M059J (cell line): Measurements from ENCODE around the gene LYRM2. TPM values are rescaled to one million over a fixed set of nuclear protein-coding genes. Genes with fewer than 3 reads are reported as not detected.

ENCODE experiments used
- DNase-seq: peaks from one replicate; pipeline ENCODE4 v3.0.0-alpha.2; 2012; ENCODE audit warnings: low read depth
- total RNA-seq: library from RNA; depleted of rRNA; stranded (reverse); fragments of >200 nt; shearing (Covaris generic); gene quantifications from 2 replicates; pipeline ENCODE4 v1.2.3, GENCODE V29; 2014

Gene LYRM2
- total RNA-seq, 1 experiment from 2014 or later, result 20.6 TPM

GRCh38 chr6:89596056-89596455 lies 42.5 kb downstream of the LYRM2 start:
- no peak for DNase-seq

GRCh38 chr6:89591745-89592144 lies 46.8 kb downstream of the LYRM2 start:
- no peak for DNase-seq

DNA sequence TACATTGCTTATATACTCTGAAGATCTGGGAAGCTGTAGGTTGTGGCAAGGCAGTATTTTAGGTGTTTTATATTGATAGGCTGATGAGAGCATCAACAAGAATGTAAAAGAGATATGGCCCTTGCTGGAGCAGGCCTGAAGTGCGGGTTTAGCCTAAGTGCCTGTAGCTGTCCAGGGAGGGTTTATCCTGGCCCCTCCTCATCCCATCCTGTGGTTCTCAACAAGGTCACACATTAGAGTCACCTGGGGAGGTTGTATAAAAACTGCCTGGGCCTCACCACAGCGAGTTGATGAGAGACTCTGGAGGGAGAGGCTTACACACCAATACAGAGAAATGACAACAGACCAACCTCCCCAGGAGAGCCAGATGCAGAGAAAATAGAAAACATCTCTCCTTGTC lies 48.4 kb downstream of the LYRM2 start:
- no peak for DNase-seq

- DNase-seq, result no peak
Observed at GRCh38 chr6:89589297-89590025, 49.1 kb downstream of the LYRM2 start.

DNA sequence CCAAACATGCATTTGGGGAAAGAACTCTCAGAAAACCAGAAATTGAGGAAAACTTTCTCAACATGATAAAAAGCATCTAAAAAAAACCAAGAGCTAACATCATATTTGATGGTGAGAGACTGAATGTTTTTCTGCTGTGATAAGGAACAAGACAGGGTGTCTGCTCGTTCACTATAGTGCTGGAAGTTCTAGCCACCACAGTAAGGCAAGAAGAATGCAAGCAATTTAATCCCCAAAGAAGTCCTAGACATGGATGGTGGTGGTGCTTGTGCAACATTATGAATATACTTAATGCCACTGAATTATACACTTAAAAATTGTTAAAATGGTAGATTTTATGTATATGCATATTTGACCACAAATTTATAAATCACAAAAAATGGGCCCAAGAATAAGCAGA lies 53.4 kb downstream of the LYRM2 start:
- DNase-seq, result no peak

DNA sequence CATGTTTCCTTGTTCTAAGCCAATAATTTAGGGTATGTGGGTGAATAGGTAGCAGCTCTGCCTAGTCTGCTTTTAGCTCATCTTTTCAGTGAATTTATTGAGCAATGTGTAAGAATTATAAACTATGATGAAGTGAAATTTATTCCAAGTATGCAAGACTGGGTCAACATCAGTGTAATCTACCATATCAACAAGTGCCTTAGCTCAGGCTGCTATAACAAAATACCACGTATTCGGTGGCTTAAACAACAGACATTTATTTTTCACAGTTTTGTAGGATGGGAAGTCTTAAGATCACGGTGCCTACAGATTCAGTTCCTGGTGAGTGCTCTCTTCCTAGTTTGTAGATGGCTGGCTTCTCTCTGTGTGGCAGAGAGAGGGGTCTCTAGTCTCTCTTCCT lies 54.0 kb downstream of the LYRM2 start:
- DNase-seq, result no peak

GRCh38 chr6:89583559-89583958 lies 55.0 kb downstream of the LYRM2 start:
- no peak for DNase-seq

GRCh38 chr6:89582669-89583325 lies 55.8 kb downstream of the LYRM2 start:
- DNase-seq, result no peak

GRCh38 chr6:89581689-89582088 lies 56.9 kb downstream of the LYRM2 start:
- no peak for DNase-seq

DNA sequence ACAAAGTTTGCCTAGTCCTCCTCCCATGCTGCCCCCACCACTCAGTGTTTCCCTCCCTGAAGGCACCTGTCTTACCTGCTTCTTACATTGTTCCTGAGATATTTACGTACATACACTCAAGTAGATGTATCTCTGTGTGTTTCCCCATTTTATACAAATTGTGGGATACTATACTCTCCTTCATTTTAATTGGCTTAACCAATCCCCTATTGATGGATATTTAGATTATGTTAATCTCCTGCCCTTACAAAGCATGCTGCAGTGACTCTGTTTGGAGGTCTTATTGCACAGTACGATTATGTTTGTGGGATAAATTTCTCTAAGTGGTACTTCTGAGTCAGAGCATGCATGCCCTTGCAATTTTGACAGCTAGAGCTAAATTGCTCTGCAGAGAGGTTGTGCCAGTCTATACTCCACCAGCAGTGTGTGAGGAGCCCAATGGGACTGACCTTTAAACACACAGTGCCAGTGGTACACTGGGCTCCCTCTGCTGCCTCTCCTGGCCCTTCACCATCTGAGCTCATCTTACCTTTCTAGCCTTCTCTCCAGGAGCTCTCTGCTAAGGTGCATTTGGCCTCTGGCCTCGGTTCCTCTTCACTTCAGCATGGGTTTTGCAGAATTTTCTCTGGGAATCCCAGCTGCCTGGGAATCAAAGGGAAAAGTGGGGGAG lies 57.4 kb downstream of the LYRM2 start:
- DNase-seq, result no peak

DNA sequence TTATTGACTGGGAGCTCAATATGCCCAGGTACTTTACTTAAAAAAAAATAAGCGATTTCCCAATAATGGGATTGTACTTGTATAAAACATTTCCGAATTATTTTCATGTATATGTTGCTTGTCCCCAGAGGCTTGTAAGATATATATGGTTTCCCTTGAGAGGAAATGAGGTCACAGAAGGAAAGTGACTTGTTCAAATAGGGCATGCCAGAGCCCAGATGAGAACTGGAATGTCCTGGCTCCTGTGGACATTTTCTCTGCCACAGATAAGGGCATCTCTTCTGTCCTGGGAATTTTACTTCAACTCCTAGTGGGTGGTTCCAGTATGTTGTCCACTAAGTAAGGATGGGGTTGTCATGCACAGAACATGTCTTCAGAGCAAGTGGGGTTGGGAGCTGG lies 63.0 kb downstream of the LYRM2 start:
- DNase-seq, result no peak

- no peak for DNase-seq
Observed at GRCh38 chr6:89574910-89575561, 63.5 kb downstream of the LYRM2 start.

DNA sequence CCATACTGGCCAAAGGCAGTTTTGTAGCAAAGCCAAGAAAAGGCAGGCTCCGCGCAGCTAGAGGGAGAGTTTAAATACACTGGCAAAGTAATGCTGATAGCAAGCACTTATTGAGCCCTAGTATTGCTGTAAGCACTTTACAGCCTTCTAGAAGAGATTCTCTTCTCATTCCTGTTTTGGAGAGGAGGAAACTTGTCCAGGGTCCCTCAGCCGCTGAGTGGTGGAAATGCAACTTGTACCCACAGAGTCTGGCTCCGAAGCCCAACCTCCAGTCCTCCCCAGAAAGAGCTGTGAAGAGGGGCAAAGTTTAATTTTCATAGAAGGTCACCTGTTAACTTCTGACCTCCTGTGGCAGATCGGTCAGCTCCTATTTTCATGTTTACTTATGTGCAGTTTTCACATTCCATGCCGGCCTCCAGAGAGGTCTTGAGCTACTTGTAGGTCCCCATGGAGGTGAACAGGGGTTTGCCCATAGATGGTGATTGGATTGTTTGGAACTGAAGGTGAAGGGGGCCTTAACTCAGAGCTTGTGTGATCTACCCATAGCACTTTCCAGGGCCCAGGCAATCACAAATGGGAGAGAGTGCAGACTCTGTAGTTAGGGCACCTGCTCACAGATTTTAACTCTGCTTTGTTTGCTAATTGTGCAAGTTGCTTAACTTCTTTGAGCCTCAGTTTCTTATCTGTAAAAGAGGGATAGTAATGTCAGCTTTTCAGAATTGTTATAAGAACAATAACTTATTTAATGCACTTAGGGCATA lies 70.7 kb downstream of the LYRM2 start:
- no peak for DNase-seq

GRCh38 chr6:89566930-89567629 lies 71.5 kb downstream of the LYRM2 start:
- DNase-seq, result peak; percentile 1

DNA sequence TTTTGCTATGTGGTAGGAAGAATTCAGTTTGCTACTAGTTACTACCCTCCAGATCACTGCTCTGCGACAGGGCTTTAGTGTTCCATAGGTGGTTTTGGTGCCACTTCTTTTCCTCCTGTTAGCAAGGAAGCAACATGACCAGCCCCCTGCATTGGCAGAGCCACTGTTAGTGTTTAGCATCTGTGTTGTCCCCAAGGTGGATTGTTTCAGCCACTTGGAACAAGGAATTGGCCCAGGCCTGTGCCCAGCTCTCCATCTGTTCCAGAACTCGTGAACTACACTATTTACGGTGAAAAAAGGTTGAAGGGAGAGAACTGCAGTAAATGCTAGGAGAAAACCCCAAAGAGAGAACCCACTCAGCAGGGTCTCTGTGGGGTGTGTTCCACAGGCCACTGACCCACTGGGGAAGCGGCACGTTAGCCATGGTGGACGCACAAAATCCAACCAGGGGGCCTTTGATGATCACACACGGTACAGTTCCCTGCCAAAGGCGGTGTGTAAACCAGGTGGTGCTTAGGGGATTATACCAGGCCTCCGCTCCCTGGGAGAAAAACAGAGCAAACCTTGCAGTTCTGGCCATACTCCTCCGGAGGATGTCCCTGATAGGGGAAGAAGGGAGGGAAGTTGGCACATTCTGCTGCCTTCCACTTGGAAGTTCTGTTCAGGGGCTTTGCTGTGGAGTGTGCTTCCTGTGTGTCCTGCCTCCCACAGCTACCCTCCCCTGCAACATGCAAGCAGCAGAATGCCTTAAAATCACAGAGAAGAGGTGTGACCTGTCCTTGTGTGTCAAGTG lies 72.3 kb downstream of the LYRM2 start:
- no peak for DNase-seq

DNA sequence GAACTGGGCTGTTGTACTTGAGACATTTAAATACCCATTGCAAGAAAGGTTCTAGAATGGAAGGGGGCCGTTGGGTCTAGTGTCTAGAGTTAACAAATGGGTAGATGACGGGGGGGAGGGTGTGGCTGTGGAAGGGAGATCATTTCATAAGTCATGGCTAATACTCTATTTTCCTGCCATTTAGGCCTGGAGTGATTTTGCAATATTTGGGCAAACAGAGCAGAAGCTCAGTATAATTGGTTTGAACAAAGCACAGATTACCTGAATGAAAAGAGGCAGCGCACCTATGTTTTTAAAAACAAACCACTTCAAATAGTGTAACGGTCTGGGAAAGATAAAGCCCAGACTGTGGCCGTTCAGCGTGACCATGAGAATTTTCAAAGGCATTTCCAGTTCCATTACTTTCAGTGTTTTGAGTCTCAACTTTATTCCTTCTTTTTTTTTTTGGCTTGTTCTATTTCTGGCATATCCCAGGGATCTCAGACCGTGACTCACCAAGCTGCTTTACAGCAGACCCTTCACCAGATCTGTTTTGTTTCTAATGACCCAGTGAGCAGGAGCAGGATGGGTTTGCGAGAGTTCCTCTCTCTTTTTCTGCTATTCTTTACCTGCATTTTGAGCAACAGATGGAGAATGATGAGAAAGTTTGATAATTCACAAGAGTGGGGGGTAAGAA lies 73.7 kb downstream of the LYRM2 start:
- DNase-seq, result no peak

GRCh38 chr6:89563866-89564265 lies 74.7 kb downstream of the LYRM2 start:
- DNase-seq, result no peak

DNA sequence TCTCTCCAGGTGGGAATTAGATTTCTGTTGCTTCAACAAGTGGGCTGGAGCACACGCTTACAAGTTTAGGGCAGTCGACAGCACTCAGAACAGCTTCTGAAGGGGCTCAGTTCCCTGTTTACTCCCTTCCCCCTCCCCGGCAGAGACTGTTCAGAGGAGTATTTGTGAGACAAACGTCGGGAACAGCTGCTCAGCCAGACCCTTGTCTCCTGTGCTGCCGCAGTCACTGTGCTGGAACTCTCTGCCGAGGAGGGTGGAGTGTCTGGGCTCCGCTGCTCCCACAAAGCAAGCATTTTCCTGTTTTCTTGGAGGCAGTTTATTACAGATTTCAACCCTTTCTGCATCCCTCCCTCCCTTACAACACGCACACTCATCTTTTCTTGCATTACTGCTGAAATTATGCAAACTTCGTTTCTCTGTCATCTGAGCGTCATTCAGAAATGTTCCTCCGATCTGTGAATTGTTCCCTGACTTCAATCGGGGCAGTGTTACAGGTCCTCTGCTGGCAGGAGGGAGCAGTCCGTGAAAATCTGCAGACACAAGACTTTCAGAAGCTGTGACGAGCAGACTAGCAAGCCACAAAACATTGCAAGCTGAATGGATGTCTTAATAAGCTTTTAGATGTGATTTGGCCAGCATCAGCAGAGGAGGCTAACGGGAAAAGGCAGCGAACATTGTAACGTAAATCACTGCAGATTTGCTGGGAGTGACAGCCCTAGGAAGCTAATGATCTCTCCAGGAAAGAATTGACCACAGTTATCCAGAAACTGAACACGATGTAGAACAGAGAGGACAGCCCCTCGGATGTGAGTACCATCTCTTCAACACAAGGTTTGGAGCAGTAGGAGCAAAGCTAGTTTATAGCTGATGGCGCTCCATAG lies 76.2 kb downstream of the LYRM2 start:
- no peak for DNase-seq

DNA sequence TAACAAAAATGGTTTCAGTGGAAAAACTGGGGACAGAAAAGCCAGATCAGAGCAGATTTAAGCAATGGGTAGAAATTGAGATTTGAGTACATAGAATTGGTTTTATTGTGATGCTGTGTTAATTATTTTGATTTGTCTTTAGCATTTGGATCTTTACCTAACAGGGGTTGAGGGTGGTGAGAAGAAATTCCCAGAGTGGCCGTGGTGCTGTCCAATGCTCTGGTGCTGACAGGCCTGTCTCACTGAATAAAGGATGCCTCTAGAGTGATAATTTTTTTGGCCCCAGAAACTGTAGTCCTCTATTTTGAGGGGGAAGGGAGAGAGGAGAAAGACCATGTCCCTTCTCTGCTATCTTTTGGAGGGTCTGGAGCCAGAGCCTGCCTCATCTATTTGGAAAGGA lies 79.1 kb downstream of the LYRM2 start:
- DNase-seq, result no peak
